Coronary artery (tissue), 2 donors: ENCODE results near the gene CNRIP1.

Experiments
- DNase-seq: peaks from one replicate; pipeline ENCODE4 v3.0.0-alpha.2; 2017; ENCODE audit warnings: low spot score
- H3K27ac ChIP-seq, 2 donors: fragments of 200-600 bp; sonication (generic); one replicate each; pipeline ENCODE4 v1.5.1; 2016 to 2019
- H3K4me3 ChIP-seq: fragments of 200-600 bp; sonication (generic); 2 replicates; pipeline ENCODE4 v1.5.1; 2016; ENCODE audit warnings: mild to moderate bottlenecking, moderate library complexity
- TF ChIP-seq, protein P1 (sequence below): fragments of 200-600 bp; sonication (generic); IDR thresholded peaks from one replicate; pipeline ENCODE4 v1.5.1; 2019; ENCODE audit warnings: antibody characterized with exemption

The CNRIP1 gene

DNA sequence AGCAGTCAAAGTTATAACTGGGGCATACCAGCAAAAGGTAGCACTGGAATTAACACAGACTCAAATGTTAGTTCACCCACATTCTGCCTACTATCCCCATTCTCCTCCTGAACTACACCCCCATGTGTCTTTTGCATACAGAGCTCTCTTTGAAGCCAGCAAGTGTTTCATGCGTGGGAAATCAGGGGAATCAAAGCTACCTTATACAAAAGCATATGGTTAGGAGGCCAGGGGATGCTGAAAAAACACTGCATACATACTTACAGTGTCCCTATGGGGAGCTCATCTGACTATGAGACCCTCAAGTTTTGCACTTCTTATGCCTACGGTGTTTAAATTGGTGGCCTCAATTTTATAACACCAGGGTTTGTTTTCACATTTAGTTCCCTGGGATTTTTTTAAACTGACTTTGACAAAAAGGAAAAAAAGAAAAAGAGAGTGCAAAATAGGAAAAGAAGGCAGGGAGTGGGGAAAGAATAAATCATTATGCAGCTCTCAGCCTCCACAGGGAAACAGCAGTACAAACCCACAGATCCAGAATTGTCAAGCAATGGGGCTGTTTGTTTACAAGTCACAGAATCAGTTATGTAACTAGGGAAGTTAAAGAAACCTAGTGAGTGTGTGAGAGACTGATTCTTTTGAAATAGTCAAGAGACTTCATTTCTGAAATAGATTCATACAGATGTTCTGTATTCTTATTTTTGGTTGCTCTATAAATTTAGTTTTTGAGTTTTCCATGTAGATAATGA is 47.3 kb downstream of the CNRIP1 start:
- Histone ChIP-seq H3K4me3 (no peak overlapping the region), H3K27ac (no peak overlapping the region)
- DNase-seq = no peak
- TF ChIP-seq, protein P1, sequence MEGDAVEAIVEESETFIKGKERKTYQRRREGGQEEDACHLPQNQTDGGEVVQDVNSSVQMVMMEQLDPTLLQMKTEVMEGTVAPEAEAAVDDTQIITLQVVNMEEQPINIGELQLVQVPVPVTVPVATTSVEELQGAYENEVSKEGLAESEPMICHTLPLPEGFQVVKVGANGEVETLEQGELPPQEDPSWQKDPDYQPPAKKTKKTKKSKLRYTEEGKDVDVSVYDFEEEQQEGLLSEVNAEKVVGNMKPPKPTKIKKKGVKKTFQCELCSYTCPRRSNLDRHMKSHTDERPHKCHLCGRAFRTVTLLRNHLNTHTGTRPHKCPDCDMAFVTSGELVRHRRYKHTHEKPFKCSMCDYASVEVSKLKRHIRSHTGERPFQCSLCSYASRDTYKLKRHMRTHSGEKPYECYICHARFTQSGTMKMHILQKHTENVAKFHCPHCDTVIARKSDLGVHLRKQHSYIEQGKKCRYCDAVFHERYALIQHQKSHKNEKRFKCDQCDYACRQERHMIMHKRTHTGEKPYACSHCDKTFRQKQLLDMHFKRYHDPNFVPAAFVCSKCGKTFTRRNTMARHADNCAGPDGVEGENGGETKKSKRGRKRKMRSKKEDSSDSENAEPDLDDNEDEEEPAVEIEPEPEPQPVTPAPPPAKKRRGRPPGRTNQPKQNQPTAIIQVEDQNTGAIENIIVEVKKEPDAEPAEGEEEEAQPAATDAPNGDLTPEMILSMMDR = no peak

DNA sequence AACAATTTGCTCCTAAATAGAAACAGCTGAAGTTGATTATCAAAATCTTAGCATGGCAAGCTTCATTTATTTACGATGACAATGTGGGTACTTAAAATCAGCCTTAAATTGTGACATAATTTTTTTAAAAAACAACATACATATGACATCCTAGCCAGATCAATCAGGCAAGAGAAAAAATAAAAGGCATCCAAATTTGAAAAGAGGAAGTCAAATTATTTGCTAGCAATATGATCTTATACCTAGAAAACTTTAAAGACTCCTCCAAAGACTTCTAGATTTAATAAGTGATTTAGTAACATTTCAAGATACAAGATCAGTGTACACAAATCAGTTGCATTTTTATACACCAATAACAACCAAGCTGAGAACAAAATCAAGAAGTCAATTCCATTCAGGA is 53.1 kb downstream of the CNRIP1 start:
- no peak for DNase-seq
- no peak overlapping the region for H3K27ac ChIP-seq
- no peak overlapping the region for H3K4me3 ChIP-seq
- TF ChIP-seq, protein P1 = no peak

DNA sequence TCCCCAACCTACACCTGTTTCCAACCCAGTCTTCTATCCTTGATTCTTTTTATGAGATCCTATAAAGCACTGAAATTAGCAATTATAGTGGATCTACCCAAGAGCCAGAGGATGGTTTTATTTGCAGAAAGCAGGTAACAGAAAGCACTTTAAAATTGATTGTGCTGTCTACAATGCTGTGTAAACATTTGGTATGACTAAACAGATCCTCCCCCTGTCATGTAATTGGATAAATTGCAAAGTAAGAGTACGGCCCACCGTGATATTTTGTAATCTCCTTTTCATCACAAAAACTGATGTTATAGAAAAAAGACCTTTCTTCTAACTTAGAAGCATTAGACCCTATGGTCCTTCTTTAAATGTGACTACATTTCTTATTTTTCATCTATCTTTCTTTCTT is 56.1 kb downstream of the CNRIP1 start:
- H3K27ac ChIP-seq = no peak overlapping the region
- no peak for DNase-seq
- TF ChIP-seq, protein P1 = no peak
- no peak overlapping the region for H3K4me3 ChIP-seq

DNA sequence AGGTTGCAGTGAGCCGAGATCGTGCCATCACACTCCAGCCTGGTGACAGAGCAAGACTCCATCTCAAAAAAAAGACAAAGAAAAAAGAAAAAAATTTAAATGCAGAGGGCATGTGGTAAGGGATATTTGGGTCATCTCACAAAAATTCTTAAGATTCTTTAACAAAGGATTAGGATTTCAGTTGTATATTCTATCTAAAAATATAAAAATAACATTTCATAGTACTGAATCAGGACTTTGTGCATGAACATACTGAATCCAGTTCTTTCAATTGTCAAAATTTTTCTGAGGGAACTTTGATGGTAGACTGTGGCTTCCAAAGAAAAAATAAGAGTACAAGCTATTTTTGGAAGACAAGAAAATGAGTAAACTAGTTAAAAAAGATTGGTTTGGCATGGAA is 60.9 kb downstream of the CNRIP1 start:
- H3K27ac ChIP-seq = no peak overlapping the region
- no peak overlapping the region for H3K4me3 ChIP-seq
- DNase-seq = no peak
- TF ChIP-seq, protein P1 = no peak

DNA sequence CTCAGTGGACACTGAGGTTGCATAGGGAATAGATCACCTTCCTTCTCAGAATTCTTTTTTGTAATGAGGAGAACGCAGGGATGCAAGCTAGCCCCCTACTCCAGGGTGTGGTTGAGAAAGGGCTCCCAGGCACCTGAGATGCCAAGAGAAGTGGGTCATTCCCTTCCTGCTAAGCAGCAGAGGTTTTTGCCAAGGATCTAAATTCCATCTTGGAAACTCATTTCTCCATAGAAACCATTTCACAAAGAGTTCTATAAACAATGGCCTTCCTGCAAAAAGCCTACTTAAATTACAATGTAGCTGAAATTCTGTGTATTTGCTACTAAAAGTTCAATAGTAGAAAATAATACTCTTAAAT is 63.7 kb downstream of the CNRIP1 start:
- Histone ChIP-seq H3K27ac (no peak overlapping the region), H3K4me3 (no peak overlapping the region)
- no peak for DNase-seq
- TF ChIP-seq, protein P1 = no peak

DNA sequence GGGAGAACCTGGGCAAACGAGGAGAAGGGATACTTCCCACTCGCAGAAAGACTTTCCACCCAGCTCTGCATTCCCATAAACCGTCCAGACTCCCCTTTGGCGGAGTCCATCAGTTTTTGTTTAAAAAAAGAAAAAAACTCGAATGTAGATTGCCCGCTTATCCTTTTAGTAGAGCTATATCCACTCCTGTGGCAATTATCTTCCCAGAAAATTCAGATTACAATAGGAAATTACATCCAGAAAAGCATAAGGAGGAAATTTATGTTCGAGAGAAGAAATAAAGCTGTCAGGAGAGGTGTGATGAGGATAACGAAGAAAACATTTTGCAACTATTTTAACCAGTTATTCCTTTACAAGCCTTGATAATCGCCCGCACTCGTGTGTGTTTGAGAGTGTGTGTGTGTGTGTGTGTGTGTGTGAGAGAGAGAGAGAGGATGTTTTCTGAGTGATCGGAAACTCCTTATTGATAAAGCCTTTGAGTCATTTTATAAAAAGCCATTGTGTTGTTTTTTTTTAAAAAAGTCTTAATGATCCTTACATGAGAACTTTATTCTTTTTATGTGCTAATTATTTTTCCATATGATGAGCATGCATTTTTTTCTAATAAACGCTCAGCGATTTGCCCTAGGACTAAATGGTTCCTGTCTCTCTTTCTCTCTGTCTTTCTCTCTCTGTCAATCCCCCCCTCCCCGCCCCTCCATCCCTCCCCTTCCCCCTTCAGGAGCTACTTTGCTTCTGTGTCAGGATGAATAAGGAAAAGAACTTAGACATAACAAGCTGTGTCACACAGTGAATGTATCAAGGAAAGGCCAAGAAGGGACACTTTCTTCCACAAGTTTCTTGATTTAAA is 66.3 kb downstream of the CNRIP1 start:
- no peak for DNase-seq
- TF ChIP-seq, protein P1 = no peak

More for the DNA sequence above, 66.3 kb downstream of the CNRIP1 start:
- peak overlapping the region; percentile 96 to 99 for H3K27ac ChIP-seq
- peak overlapping the region; percentile 78 for H3K4me3 ChIP-seq
